Osteoblast (primary cell): Measurements from ENCODE around the gene ROBO2. TPM values are rescaled to one million over a fixed set of nuclear protein-coding genes. Genes with fewer than 3 reads are reported as not detected.

Experiments
- DNase-seq: peaks from one replicate; pipeline ENCODE4 v3.0.0; 2011; ENCODE audit warnings: low spot score, mixed read lengths; ENCODE audit not compliant: insufficient read length; ENCODE audit errors: missing footprints
- H2AFZ ChIP-seq: 2 replicates; pipeline ENCODE4 v1.6.0; 2011; ENCODE audit warnings: mild to moderate bottlenecking, low read length
- H3K27ac ChIP-seq: 2 replicates; pipeline ENCODE4 v1.5.1; 2011; ENCODE audit warnings: mild to moderate bottlenecking, low read depth, low read length, moderate library complexity
- H3K27me3 ChIP-seq: 2 replicates; pipeline ENCODE4 v1.6.0; 2012; ENCODE audit warnings: mild to moderate bottlenecking, control low read depth, inconsistent platforms, low read length, moderate library complexity; ENCODE audit not compliant: insufficient read depth
- H3K36me3 ChIP-seq: 2 replicates; pipeline ENCODE4 v1.5.1; 2011; ENCODE audit warnings: mild to moderate bottlenecking, low read length, control low read depth, moderate library complexity; ENCODE audit not compliant: insufficient read depth
- H3K4me1 ChIP-seq: 2 replicates; pipeline ENCODE4 v1.5.1; 2011; ENCODE audit warnings: mild to moderate bottlenecking, low read length, control low read depth, moderate library complexity; ENCODE audit not compliant: insufficient read depth
- H3K4me2 ChIP-seq: 2 replicates; pipeline ENCODE4 v1.6.0; 2011; ENCODE audit warnings: mild to moderate bottlenecking, low read length; ENCODE audit not compliant: insufficient read depth
- H3K4me3 ChIP-seq: fragments of 200-600 bp; sonication (generic); 3 replicates; pipeline ENCODE4 v1.5.1; 2012; ENCODE audit warnings: mild to moderate bottlenecking, low read length, inconsistent platforms; ENCODE audit not compliant: insufficient read depth
- H3K79me2 ChIP-seq: 2 replicates; pipeline ENCODE4 v1.6.0; 2012; ENCODE audit warnings: mild to moderate bottlenecking, low read length, control low read depth, inconsistent platforms; ENCODE audit not compliant: insufficient read depth
- H3K9me3 ChIP-seq: 2 replicates; pipeline ENCODE4 v1.5.1; 2011; ENCODE audit warnings: low read depth, low read length, control low read depth
- H4K20me1 ChIP-seq: 2 replicates; pipeline ENCODE4 v1.6.0; 2012; ENCODE audit warnings: mild to moderate bottlenecking, low read length, control low read depth; ENCODE audit not compliant: insufficient read depth
- CTCF ChIP-seq: IDR thresholded peaks from 2 replicates; pipeline ENCODE4 v1.5.1; 2011; ENCODE audit warnings: mild to moderate bottlenecking, low read depth, low read length, moderate library complexity; ENCODE audit errors: extremely low read depth
- total RNA-seq: library from RNA; depleted of rRNA; stranded (reverse); fragments of >200 nt; gene quantifications from 2 replicates; pipeline ENCODE4 v1.2.3, GENCODE V29; 2012

ROBO2 gene
- total RNA-seq, 1 donor = 0.36 TPM

GRCh38 chr3:77042343-77042742, 2.4 kb downstream of the ROBO2 start:
- Histone ChIP-seq H3K27ac (no peak overlapping the region), H3K9me3 (no peaks in the 10 kb centered on the region), H2AFZ (no peak overlapping the region), H3K27me3 (peaks cover 27% of the 10 kb centered on the region), H3K36me3 (no peaks in the 10 kb centered on the region), H3K4me2 (no peak overlapping the region), H3K79me2 (no peaks in the 10 kb centered on the region), H4K20me1 (no peaks in the 10 kb centered on the region), H3K4me3 (no peak overlapping the region), H3K4me1 (peaks cover 7% of the 10 kb centered on the region)
- no peak for DNase-seq
- no peak for TF ChIP-seq CTCF

GRCh38 chr3:77042882-77043281, 3.0 kb downstream of the ROBO2 start:
- Histone ChIP-seq H4K20me1 (no peaks in the 10 kb centered on the region), H3K36me3 (no peaks in the 10 kb centered on the region), H3K4me2 (no peak overlapping the region), H3K79me2 (no peaks in the 10 kb centered on the region), H2AFZ (no peak overlapping the region), H3K4me1 (peaks cover 7% of the 10 kb centered on the region), H3K4me3 (no peak overlapping the region), H3K9me3 (no peaks in the 10 kb centered on the region), H3K27me3 (peaks cover 27% of the 10 kb centered on the region), H3K27ac (no peak overlapping the region)
- peak; percentile 80 for DNase-seq
- no peak for TF ChIP-seq CTCF

- no peak for TF ChIP-seq CTCF
- H3K4me3 ChIP-seq = no peak overlapping the region
- no peak overlapping the region for H3K27ac ChIP-seq
- no peak overlapping the region for H3K4me2 ChIP-seq
- H3K36me3 ChIP-seq = no peaks in the 10 kb centered on the region
- H3K4me1 ChIP-seq = no peaks in the 10 kb centered on the region
- H2AFZ ChIP-seq = no peak overlapping the region
- H3K9me3 ChIP-seq = no peaks in the 10 kb centered on the region
- DNase-seq = no peak
- H4K20me1 ChIP-seq = no peaks in the 10 kb centered on the region
- peaks cover 8% of the 10 kb centered on the region for H3K27me3 ChIP-seq
- H3K79me2 ChIP-seq = no peaks in the 10 kb centered on the region
Measured at GRCh38 chr3:77045686-77046085, 5.8 kb downstream of the ROBO2 start.

- Histone ChIP-seq H4K20me1 (no peaks in the 10 kb centered on the region), H3K9me3 (no peaks in the 10 kb centered on the region), H3K36me3 (no peaks in the 10 kb centered on the region), H2AFZ (no peak overlapping the region), H3K4me1 (no peaks in the 10 kb centered on the region), H3K27me3 (no peaks in the 10 kb centered on the region), H3K4me2 (no peak overlapping the region), H3K27ac (no peak overlapping the region), H3K79me2 (no peaks in the 10 kb centered on the region), H3K4me3 (no peak overlapping the region)
- TF ChIP-seq CTCF = no peak
- DNase-seq = no peak
Measured at GRCh38 chr3:77048186-77048585, 8.3 kb downstream of the ROBO2 start.
